Measurements from ENCODE around the gene BTF3. TPM values are rescaled to one million over a fixed set of nuclear protein-coding genes. Genes with fewer than 3 reads are reported as not detected.
"Not testable (repeated sequence)": the region's sequence is repeated elsewhere in the genome, so short reads cannot be mapped to it uniquely, and the experiment has no call there.

The BTF3 gene
- total RNA-seq, 2 donors from 2014 or later: 147 to 346 TPM

- no peak overlapping the region for H3K27ac ChIP-seq
- DNase-seq (no peak), ATAC-seq (no peak)
- WGBS, 2 donors: 80 to 83% methylated on average over 5 of the region's 5 CpGs
- peaks cover 14 to 23% of the 10 kb centered on the region in 2 donors for H3K36me3 ChIP-seq (replicated peaks in 1 of 2; ENCODE audit: insufficient read depth in 1 of 2, low read depth in 2 of 2)
- intact Hi-C loops (cut with DNase I): no loop called here
- H3K4me3 ChIP-seq: no peak overlapping the region
- H3K27me3 ChIP-seq: no peaks in the 10 kb centered on the region
- H3K4me1 ChIP-seq: no peaks in the 10 kb centered on the region
- TF ChIP-seq CTCF (IDR thresholded peaks at IDR 0.05): no peak
- TF ChIP-seq POLR2A (IDR thresholded peaks at IDR 0.05): no peak
- no peaks in the 10 kb centered on the region for H3K9me3 ChIP-seq
Observed at GRCh38 chr5:73506459-73506955, 8.3 kb downstream of the BTF3 start.

GRCh38 chr5:73507062-73507461 is 8.8 kb downstream of the BTF3 start:
- Histone ChIP-seq H3K9me3 (no peaks in the 10 kb centered on the region), H3K4me1 (no peaks in the 10 kb centered on the region), H3K4me3 (no peak overlapping the region), H3K27me3 (no peaks in the 10 kb centered on the region), H3K36me3 (replicated peaks in 1 of 2; ENCODE audit: insufficient read depth in 1 of 2, low read depth in 2 of 2) (peaks cover 14 to 21% of the 10 kb centered on the region in 2 donors), H3K27ac (no peak overlapping the region)
- DNase-seq (no peak), ATAC-seq (no peak)
- intact Hi-C loops (cut with DNase I): no loop called here
- TF ChIP-seq CTCF (IDR thresholded peaks at IDR 0.05) (no peak), POLR2A (IDR thresholded peaks at IDR 0.05) (no peak)
- WGBS, 2 donors: 42 to 52% methylated on average over 2 of the region's 2 CpGs

DNA sequence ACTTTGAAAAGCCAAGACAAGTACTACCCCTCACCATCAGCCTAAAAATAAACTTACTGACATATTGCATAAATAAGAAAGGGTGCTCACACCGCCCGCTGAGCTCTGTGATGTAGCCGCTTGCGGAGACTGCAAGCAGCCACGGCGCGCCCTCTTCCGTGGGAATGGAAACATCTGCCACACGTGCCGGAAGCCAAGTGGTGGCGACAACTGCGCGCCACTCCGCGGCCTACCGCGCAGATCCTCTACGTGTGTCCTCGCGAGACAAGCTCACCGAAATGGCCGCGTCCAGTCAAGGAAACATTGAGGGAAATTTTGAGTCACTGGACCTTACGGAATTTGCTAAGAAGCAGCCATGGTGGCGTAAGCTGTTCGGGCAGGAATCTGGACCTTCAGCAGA is 10.3 kb downstream of the BTF3 start:
- H3K27ac ChIP-seq; H3K4me1 ChIP-seq; DNase-seq; H3K9me3 ChIP-seq; H3K4me3 ChIP-seq; H3K27me3 ChIP-seq; intact Hi-C loops (cut with DNase I): not testable (repeated sequence)
- peaks cover under 1 to 11% of the 10 kb centered on the region in 2 donors for H3K36me3 ChIP-seq (replicated peaks in 1 of 2; ENCODE audit: insufficient read depth in 1 of 2, low read depth in 2 of 2)
- ATAC-seq: peak; percentile 62
- WGBS, 2 donors: 95 to 96% methylated on average over 26 of the region's 26 CpGs

- DNase-seq: no peak
- intact Hi-C loops (cut with DNase I): no loop called here
- WGBS, 2 donors: 61 to 87% methylated on average over 3 of the region's 3 CpGs
- no peak overlapping the region for H3K27ac ChIP-seq
- no peaks in the 10 kb centered on the region for H3K9me3 ChIP-seq
- no peak for TF ChIP-seq CTCF (IDR thresholded peaks at IDR 0.05)
- TF ChIP-seq POLR2A (IDR thresholded peaks at IDR 0.05): no peak
- ATAC-seq: no peak
- no peaks in the 10 kb centered on the region for H3K27me3 ChIP-seq
- H3K4me3 ChIP-seq: no peak overlapping the region
- H3K36me3 ChIP-seq (replicated peaks in 1 of 2; ENCODE audit: insufficient read depth in 1 of 2, low read depth in 2 of 2): no peaks in the 10 kb centered on the region
- H3K4me1 ChIP-seq: peaks cover 9% of the 10 kb centered on the region
Observed at GRCh38 chr5:73513996-73514395, 15.8 kb downstream of the BTF3 start.

- Histone ChIP-seq H3K4me3 (no peak overlapping the region), H3K36me3 (replicated peaks in 1 of 2; ENCODE audit: insufficient read depth in 1 of 2, low read depth in 2 of 2) (no peaks in the 10 kb centered on the region), H3K4me1 (peaks cover 9% of the 10 kb centered on the region), H3K9me3 (no peaks in the 10 kb centered on the region), H3K27ac (no peak overlapping the region), H3K27me3 (no peaks in the 10 kb centered on the region)
- 75% methylated on average over 2 of the region's 2 CpGs for WGBS, 2 donors
- no peak for TF ChIP-seq CTCF (IDR thresholded peaks at IDR 0.05)
- no peak for TF ChIP-seq POLR2A (IDR thresholded peaks at IDR 0.05)
- DNase-seq (no peak), ATAC-seq (no peak)
- intact Hi-C loops (cut with DNase I): no loop called here
Observed at GRCh38 chr5:73514418-73514817, 16.2 kb downstream of the BTF3 start.

All from body of pancreas (tissue), 4 donors.